GM21423 (cell line): ENCODE data around the gene BST1.

Experiments used
- ATAC-seq: cut with Tn5 transposase; IDR thresholded peaks from one replicate; pipeline ENCODE4 v1.9.1; 2021; ENCODE audit warnings: mild to moderate bottlenecking, moderate library complexity; ENCODE audit not compliant: unreplicated experiment

Gene BST1

GRCh38 chr4:15676039-15676438 lies 26.8 kb upstream of the BST1 start:
- no peak for ATAC-seq

GRCh38 chr4:15676899-15677298 lies 26.0 kb upstream of the BST1 start:
- ATAC-seq, result no peak

- ATAC-seq, result no peak
Observed at GRCh38 chr4:15677507-15677988, 25.3 kb upstream of the BST1 start.

GRCh38 chr4:15681067-15681371 lies 21.8 kb upstream of the BST1 start:
- no peak for ATAC-seq

GRCh38 chr4:15681372-15682241 lies 21.3 kb upstream of the BST1 start, which contains the start of gene FAM200B:
Gene FAM200B (plus strand): TSS chr4:15681827. CDS start chr4:15686978, 5,151 bp downstream.
- peak; percentile 91 for ATAC-seq

GRCh38 chr4:15682242-15683142 lies 20.4 kb upstream of the BST1 start:
- ATAC-seq, result no peak

- ATAC-seq, result no peak
Observed at GRCh38 chr4:15683143-15683495, 19.7 kb upstream of the BST1 start.

GRCh38 chr4:15684498-15684897 lies 18.4 kb upstream of the BST1 start:
- no peak for ATAC-seq

- no peak for ATAC-seq
Observed at GRCh38 chr4:15688051-15688450, 14.8 kb upstream of the BST1 start.

GRCh38 chr4:15689540-15689939 lies 13.3 kb upstream of the BST1 start:
- ATAC-seq, result no peak

- ATAC-seq, result no peak
Observed at GRCh38 chr4:15690020-15690809, 12.7 kb upstream of the BST1 start.

- ATAC-seq, result no peak
Observed at GRCh38 chr4:15691346-15692135, 11.3 kb upstream of the BST1 start.

GRCh38 chr4:15692602-15693001 lies 10.3 kb upstream of the BST1 start:
- ATAC-seq, result no peak

- ATAC-seq, result no peak
Observed at GRCh38 chr4:15694431-15694830, 8.4 kb upstream of the BST1 start.

GRCh38 chr4:15695240-15695699 lies 7.6 kb upstream of the BST1 start:
- no peak for ATAC-seq

- ATAC-seq, result no peak
Observed at GRCh38 chr4:15695729-15696128, 7.1 kb upstream of the BST1 start.

- ATAC-seq, result no peak
Observed at GRCh38 chr4:15696866-15697265, 6.0 kb upstream of the BST1 start.

GRCh38 chr4:15703439-15703838 lies 574 bp downstream of the BST1 start:
- ATAC-seq, result no peak

GRCh38 chr4:15704129-15704528 lies 1.3 kb downstream of the BST1 start:
- no peak for ATAC-seq
